ENCODE data around the gene P2RY11. TPM values are rescaled to one million over a fixed set of nuclear protein-coding genes. Genes with fewer than 3 reads are reported as not detected.
A peak's percentile ranks its signal among the peaks of the same experiment; 100 is the strongest.

The P2RY11 gene
- total RNA-seq, 1 donor from 2014 or later = 42.6 TPM

- H3K27ac Mint-ChIP-seq = no peak overlapping the region
- no peak for DNase-seq
Observed at GRCh38 chr19:10074153-10074552, 37.3 kb upstream of the P2RY11 start.

DNA sequence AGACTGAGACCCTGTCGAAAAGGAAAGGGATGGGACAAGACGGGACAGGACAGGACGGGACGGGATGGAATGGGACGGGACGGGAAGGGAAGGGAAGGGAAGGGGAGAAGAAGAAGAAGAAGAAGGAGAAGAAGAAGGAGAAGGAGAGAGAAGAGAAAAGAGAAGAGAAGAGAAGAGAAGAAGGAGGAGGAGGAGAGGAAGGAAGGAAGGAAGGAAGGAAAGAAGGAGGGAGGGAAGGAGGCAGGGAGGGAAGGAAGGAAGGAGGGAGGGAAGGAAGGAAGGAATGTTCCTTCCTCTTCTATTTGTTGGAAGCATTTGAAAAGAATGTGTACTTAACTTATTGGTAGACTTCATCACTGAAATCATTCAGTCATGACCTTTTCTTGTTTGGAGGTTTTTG, 35.0 kb upstream of the P2RY11 start:
- CTCF ChIA-PET = no interaction called here
- Mint-ChIP-seq H3K27me3 (no peaks in the 10 kb centered on the region), H3K27ac (no peak overlapping the region), H3K36me3 (ENCODE audit: low read depth) (no peaks in the 10 kb centered on the region), H3K4me3 (no peak overlapping the region), H3K9me3 (peaks cover 3% of the 10 kb centered on the region), H3K4me1 (no peaks in the 10 kb centered on the region)
- POLR2A ChIA-PET = no interaction called here
- TF ChIP-seq, protein P1, sequence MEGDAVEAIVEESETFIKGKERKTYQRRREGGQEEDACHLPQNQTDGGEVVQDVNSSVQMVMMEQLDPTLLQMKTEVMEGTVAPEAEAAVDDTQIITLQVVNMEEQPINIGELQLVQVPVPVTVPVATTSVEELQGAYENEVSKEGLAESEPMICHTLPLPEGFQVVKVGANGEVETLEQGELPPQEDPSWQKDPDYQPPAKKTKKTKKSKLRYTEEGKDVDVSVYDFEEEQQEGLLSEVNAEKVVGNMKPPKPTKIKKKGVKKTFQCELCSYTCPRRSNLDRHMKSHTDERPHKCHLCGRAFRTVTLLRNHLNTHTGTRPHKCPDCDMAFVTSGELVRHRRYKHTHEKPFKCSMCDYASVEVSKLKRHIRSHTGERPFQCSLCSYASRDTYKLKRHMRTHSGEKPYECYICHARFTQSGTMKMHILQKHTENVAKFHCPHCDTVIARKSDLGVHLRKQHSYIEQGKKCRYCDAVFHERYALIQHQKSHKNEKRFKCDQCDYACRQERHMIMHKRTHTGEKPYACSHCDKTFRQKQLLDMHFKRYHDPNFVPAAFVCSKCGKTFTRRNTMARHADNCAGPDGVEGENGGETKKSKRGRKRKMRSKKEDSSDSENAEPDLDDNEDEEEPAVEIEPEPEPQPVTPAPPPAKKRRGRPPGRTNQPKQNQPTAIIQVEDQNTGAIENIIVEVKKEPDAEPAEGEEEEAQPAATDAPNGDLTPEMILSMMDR (IDR thresholded peaks at IDR 0.05) = no peak
- intact Hi-C loops (cut with micrococcal nuclease) = no loop called here
- ATAC-seq (ENCODE audit: low read depth) (no peak), DNase-seq (no peak)

More at GRCh38 chr19:10074153-10074552, 37.3 kb upstream of the P2RY11 start:
- ATAC-seq (ENCODE audit: low read depth) = peak; percentile 52
- TF ChIP-seq, protein P1 (IDR thresholded peaks at IDR 0.05) = no peak
- no peaks in the 10 kb centered on the region for H3K4me1 Mint-ChIP-seq
- H3K9me3 Mint-ChIP-seq = peaks cover 3% of the 10 kb centered on the region
- H3K4me3 Mint-ChIP-seq = no peak overlapping the region
- intact Hi-C loops (cut with micrococcal nuclease) = loop anchor here (1.0 kb wide), 1 partner anchor 39 kb away; no protein-coding TSS in a partner anchor
- peaks cover under 1% of the 10 kb centered on the region for H3K27me3 Mint-ChIP-seq
- H3K36me3 Mint-ChIP-seq (ENCODE audit: low read depth) = no peaks in the 10 kb centered on the region
- CTCF ChIA-PET = interaction anchor here (1.6 kb wide), 1 partner anchor 176 kb away, joined by 3 read pairs; no protein-coding TSS in a partner anchor
- POLR2A ChIA-PET = interaction anchor here (0.6 kb wide), 1 partner anchor 62 kb away, joined by 4 read pairs; no protein-coding TSS in a partner anchor

DNA sequence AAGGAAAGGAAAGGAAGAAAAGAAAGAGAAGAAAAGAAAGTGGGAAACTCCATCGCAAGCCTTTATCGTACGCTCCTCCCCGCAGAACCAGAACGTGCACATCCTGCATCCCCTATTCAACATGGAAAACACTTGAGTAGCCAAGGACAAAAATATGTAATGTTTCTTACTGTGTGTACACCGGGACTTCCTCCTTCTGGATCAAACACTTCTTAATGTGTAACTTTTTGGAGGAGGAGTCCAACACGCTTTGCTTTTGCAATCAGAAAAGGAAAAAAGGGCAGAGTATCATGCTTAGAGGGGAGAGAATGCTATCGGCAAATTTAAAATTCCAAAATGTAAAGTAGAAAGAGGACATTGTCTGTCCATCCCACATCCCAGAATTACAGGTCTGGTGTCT, 33.2 kb upstream of the P2RY11 start:
- Mint-ChIP-seq H3K9me3 (peaks cover 3% of the 10 kb centered on the region), H3K36me3 (ENCODE audit: low read depth) (no peaks in the 10 kb centered on the region), H3K4me1 (no peaks in the 10 kb centered on the region), H3K27me3 (no peaks in the 10 kb centered on the region), H3K27ac (no peak overlapping the region), H3K4me3 (no peak overlapping the region)
- ChIA-PET POLR2A (no interaction called here), CTCF (no interaction called here)
- ATAC-seq (ENCODE audit: low read depth) (no peak), DNase-seq (no peak)
- intact Hi-C loops (cut with micrococcal nuclease) = no loop called here
- TF ChIP-seq, protein P1 (IDR thresholded peaks at IDR 0.05) = no peak

- H3K36me3 Mint-ChIP-seq (ENCODE audit: low read depth) = no peaks in the 10 kb centered on the region
- ATAC-seq (ENCODE audit: low read depth) (no peak), DNase-seq (no peak)
- no peaks in the 10 kb centered on the region for H3K4me1 Mint-ChIP-seq
- H3K4me3 Mint-ChIP-seq = no peak overlapping the region
- H3K9me3 Mint-ChIP-seq = peaks cover 3% of the 10 kb centered on the region
- H3K27ac Mint-ChIP-seq = no peak overlapping the region
- CTCF ChIA-PET = interaction anchor here (0.7 kb wide), 1 partner anchor 171 kb away, joined by 3 read pairs; no protein-coding TSS in a partner anchor
- no peaks in the 10 kb centered on the region for H3K27me3 Mint-ChIP-seq
- intact Hi-C loops (cut with micrococcal nuclease) = no loop called here
- POLR2A ChIA-PET = no interaction called here
- TF ChIP-seq, protein P1 (IDR thresholded peaks at IDR 0.05) = no peak
Observed at GRCh38 chr19:10079031-10079453, 32.5 kb upstream of the P2RY11 start.

DNA sequence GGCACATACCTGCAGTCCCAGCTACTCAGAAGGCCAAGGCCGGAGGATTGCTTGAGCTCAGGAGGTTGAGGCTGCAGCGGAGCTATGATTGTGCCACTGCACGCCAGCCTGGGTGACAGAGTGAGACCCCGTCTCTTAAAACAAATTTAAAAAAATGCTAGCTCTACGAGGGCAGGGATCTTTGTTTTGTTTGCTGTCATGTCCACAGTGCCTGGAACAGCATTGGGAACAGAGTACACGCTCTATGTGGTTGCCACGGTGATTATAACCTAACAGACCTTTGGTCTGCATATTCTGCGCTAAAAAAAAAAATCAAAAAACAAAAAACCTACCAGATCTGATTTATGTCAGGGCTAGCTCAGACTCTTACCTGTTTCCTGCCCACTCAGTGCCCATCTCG, 27.6 kb upstream of the P2RY11 start:
- no peaks in the 10 kb centered on the region for H3K27me3 Mint-ChIP-seq
- ChIA-PET CTCF (no interaction called here), POLR2A (interaction anchor here (1.5 to 1.8 kb wide), 3 partner anchors 12 to 28 kb away, joined by 3 to 7 read pairs (median 6); partner anchors contain the start of gene P2RY11)
- DNase-seq (no peak), ATAC-seq (ENCODE audit: low read depth) (no peak)
- H3K4me1 Mint-ChIP-seq = peaks cover 13% of the 10 kb centered on the region
- no peak overlapping the region for H3K27ac Mint-ChIP-seq
- H3K4me3 Mint-ChIP-seq = no peak overlapping the region
- TF ChIP-seq, protein P1 (IDR thresholded peaks at IDR 0.05) = no peak
- H3K36me3 Mint-ChIP-seq (ENCODE audit: low read depth) = peaks cover 1% of the 10 kb centered on the region
- no peaks in the 10 kb centered on the region for H3K9me3 Mint-ChIP-seq
- intact Hi-C loops (cut with micrococcal nuclease) = no loop called here
